ENCODE data around the gene STOM. TPM values are rescaled to one million over a fixed set of nuclear protein-coding genes. Genes with fewer than 3 reads are reported as not detected.

STOM gene
- total and polyA plus RNA-seq, 7 experiments from 2014 or later: 8.8 to 59.8 (median 13.3) TPM

GRCh38 chr9:121388140-121388905 is 18.3 kb upstream of the STOM start:
- no peak for DNase-seq
- POLR2A ChIA-PET: no interaction called here
- ATAC-seq: no peak
- Mint-ChIP-seq H3K9me3 (no peaks in the 10 kb centered on the region), H3K27ac (no peak overlapping the region), H3K4me3 (no peak overlapping the region), H3K27me3 (peaks cover 0 to 17% (median 0%) of the 10 kb centered on the region in 5 donors), H3K36me3 (no peaks in the 10 kb centered on the region), H3K4me1 (peaks cover 4 to 15% (median 5%) of the 10 kb centered on the region in 7 donors)
- H3K4me1 ChIP-seq (ENCODE audit: control insufficient read depth in 2 of 2, insufficient read depth in 2 of 2, low read length in 2 of 2): no peaks in the 10 kb centered on the region
- CTCF ChIA-PET: no interaction called here
- H3K4me3 ChIP-seq (ENCODE audit: low read length): no peak overlapping the region
- no peaks in the 10 kb centered on the region for H3K27me3 ChIP-seq (ENCODE audit: control insufficient read depth in 2 of 2, insufficient read depth in 2 of 2, low read length in 2 of 2)
- no peaks in the 10 kb centered on the region for H3K9me3 ChIP-seq (ENCODE audit: control insufficient read depth in 2 of 3, low read length in 3 of 3)
- H3K36me3 ChIP-seq (ENCODE audit: control insufficient read depth in 2 of 3, insufficient read depth in 3 of 3, low read length in 3 of 3): no peaks in the 10 kb centered on the region
- intact Hi-C loops (cut with micrococcal nuclease): no loop called here
- H3K27ac ChIP-seq (ENCODE audit: low read depth, low read length): no peak overlapping the region

- Histone ChIP-seq H3K4me3 (ENCODE audit: low read length) (no peak overlapping the region), H3K27ac (ENCODE audit: low read depth, low read length) (no peak overlapping the region), H3K36me3 (ENCODE audit: control insufficient read depth in 2 of 3, insufficient read depth in 3 of 3, low read length in 3 of 3) (no peaks in the 10 kb centered on the region), H3K4me1 (ENCODE audit: control insufficient read depth in 2 of 2, insufficient read depth in 2 of 2, low read length in 2 of 2) (no peaks in the 10 kb centered on the region), H3K27me3 (ENCODE audit: control insufficient read depth in 2 of 2, insufficient read depth in 2 of 2, low read length in 2 of 2) (no peaks in the 10 kb centered on the region), H3K9me3 (ENCODE audit: control insufficient read depth in 2 of 3, low read length in 3 of 3) (no peaks in the 10 kb centered on the region)
- H3K4me1 Mint-ChIP-seq: no peaks in the 10 kb centered on the region
- no peaks in the 10 kb centered on the region for H3K9me3 Mint-ChIP-seq
- DNase-seq (no peak), ATAC-seq (no peak)
- H3K27ac Mint-ChIP-seq: no peak overlapping the region
- ChIA-PET CTCF (interaction anchor here (1.0 to 1.1 kb wide), 2 partner anchors 9 to 67 kb away, joined by 3 to 4 read pairs; no protein-coding TSS in a partner anchor), POLR2A (no interaction called here)
- H3K4me3 Mint-ChIP-seq: no peak overlapping the region
- no peaks in the 10 kb centered on the region for H3K36me3 Mint-ChIP-seq
- intact Hi-C loops (cut with micrococcal nuclease): no loop called here
- peaks cover 0 to 19% (median 0%) of the 10 kb centered on the region in 5 donors for H3K27me3 Mint-ChIP-seq
Observed at GRCh38 chr9:121386442-121387175, 16.6 kb upstream of the STOM start.

- H3K36me3 ChIP-seq (ENCODE audit: control insufficient read depth in 2 of 3, insufficient read depth in 3 of 3, low read length in 3 of 3): no peaks in the 10 kb centered on the region
- Mint-ChIP-seq H3K27ac (no peak overlapping the region), H3K9me3 (no peaks in the 10 kb centered on the region), H3K4me3 (no peak overlapping the region), H3K4me1 (no peaks in the 10 kb centered on the region), H3K27me3 (peaks cover 0 to 25% (median 0%) of the 10 kb centered on the region in 5 donors), H3K36me3 (peaks cover 0 to 1% (median 0%) of the 10 kb centered on the region in 5 donors)
- H3K27ac ChIP-seq (ENCODE audit: low read depth, low read length): no peak overlapping the region
- CTCF ChIA-PET: no interaction called here
- no peaks in the 10 kb centered on the region for H3K9me3 ChIP-seq (ENCODE audit: control insufficient read depth in 2 of 3, low read length in 3 of 3)
- DNase-seq: no peak
- ATAC-seq: no peak
- H3K27me3 ChIP-seq (ENCODE audit: control insufficient read depth in 2 of 2, insufficient read depth in 2 of 2, low read length in 2 of 2): no peaks in the 10 kb centered on the region
- H3K4me1 ChIP-seq (ENCODE audit: control insufficient read depth in 2 of 2, insufficient read depth in 2 of 2, low read length in 2 of 2): no peaks in the 10 kb centered on the region
- intact Hi-C loops (cut with micrococcal nuclease): no loop called here
- no peak overlapping the region for H3K4me3 ChIP-seq (ENCODE audit: low read length)
- POLR2A ChIA-PET: no interaction called here
Observed at GRCh38 chr9:121383715-121384114, 13.7 kb upstream of the STOM start.

GRCh38 chr9:121380846-121381245 is 10.8 kb upstream of the STOM start:
- Mint-ChIP-seq H3K36me3 (peaks cover 7 to 10% (median 9%) of the 10 kb centered on the region in 5 donors), H3K4me3 (no peak overlapping the region), H3K27me3 (peaks cover 0 to 21% (median 0%) of the 10 kb centered on the region in 5 donors), H3K9me3 (peaks cover 0 to 5% (median 0%) of the 10 kb centered on the region in 11 donors), H3K4me1 (no peaks in the 10 kb centered on the region), H3K27ac (no peak overlapping the region)
- DNase-seq: no peak
- no peak for ATAC-seq
- Histone ChIP-seq H3K4me1 (ENCODE audit: control insufficient read depth in 2 of 2, insufficient read depth in 2 of 2, low read length in 2 of 2) (no peaks in the 10 kb centered on the region), H3K27me3 (ENCODE audit: control insufficient read depth in 2 of 2, insufficient read depth in 2 of 2, low read length in 2 of 2) (no peaks in the 10 kb centered on the region), H3K27ac (ENCODE audit: low read depth, low read length) (no peak overlapping the region), H3K36me3 (ENCODE audit: control insufficient read depth in 2 of 3, insufficient read depth in 3 of 3, low read length in 3 of 3) (no peaks in the 10 kb centered on the region), H3K9me3 (ENCODE audit: control insufficient read depth in 2 of 3, low read length in 3 of 3) (no peaks in the 10 kb centered on the region), H3K4me3 (ENCODE audit: low read length) (no peak overlapping the region)
- intact Hi-C loops (cut with micrococcal nuclease): no loop called here
- POLR2A ChIA-PET: interaction anchor here (0.8 kb wide), 1 partner anchor 877 kb away, joined by 3 read pairs; no protein-coding TSS in a partner anchor
- CTCF ChIA-PET: no interaction called here

- ATAC-seq: no peak
- H3K4me3 Mint-ChIP-seq: no peak overlapping the region
- CTCF ChIA-PET: interaction anchor here (1.3 kb wide), 1 partner anchor 56 kb away, joined by 6 read pairs; no protein-coding TSS in a partner anchor
Observed at GRCh38 chr9:121376214-121376830, 6.3 kb upstream of the STOM start.

GRCh38 chr9:121373011-121373729 is 3.1 kb upstream of the STOM start:
- Mint-ChIP-seq H3K4me3 (no peak overlapping the region), H3K9me3 (peaks cover 0 to 8% (median 0%) of the 10 kb centered on the region in 11 donors), H3K27me3 (peaks cover 0 to 4% (median 0%) of the 10 kb centered on the region in 5 donors), H3K27ac (peak overlapping the region in 5 of 9 donors; percentile 33 to 98 (median 39)), H3K4me1 (peaks cover 15 to 37% (median 28%) of the 10 kb centered on the region in 7 donors), H3K36me3 (peaks cover 4 to 17% (median 6%) of the 10 kb centered on the region in 5 donors)
- Histone ChIP-seq H3K9me3 (ENCODE audit: control insufficient read depth in 2 of 3, low read length in 3 of 3) (no peaks in the 10 kb centered on the region), H3K27ac (ENCODE audit: low read depth, low read length) (no peak overlapping the region), H3K27me3 (ENCODE audit: control insufficient read depth in 2 of 2, insufficient read depth in 2 of 2, low read length in 2 of 2) (no peaks in the 10 kb centered on the region), H3K4me3 (ENCODE audit: low read length) (no peak overlapping the region), H3K36me3 (ENCODE audit: control insufficient read depth in 2 of 3, insufficient read depth in 3 of 3, low read length in 3 of 3) (peaks cover 0 to 5% (median 0%) of the 10 kb centered on the region in 3 experiments), H3K4me1 (ENCODE audit: control insufficient read depth in 2 of 2, insufficient read depth in 2 of 2, low read length in 2 of 2) (peaks cover 0 to 14% of the 10 kb centered on the region in 2 donors)
- intact Hi-C loops (cut with micrococcal nuclease): loop anchor here in 1 of 2 donors (5.0 kb wide), 3 partner anchors 171 to 894 kb away; partner anchors contain the start of genes FBXW2 and RAB14
- CTCF ChIA-PET: interaction anchor here (3.0 kb wide), 1 partner anchor 53 kb away, joined by 15 read pairs; no protein-coding TSS in a partner anchor
- POLR2A ChIA-PET: no interaction called here
- DNase-seq: no peak
- ATAC-seq: no peak

More at GRCh38 chr9:121376214-121376830, 6.3 kb upstream of the STOM start:
- peaks cover 0 to 9% (median 0%) of the 10 kb centered on the region in 5 donors for H3K27me3 Mint-ChIP-seq
- no peaks in the 10 kb centered on the region for H3K4me1 ChIP-seq (ENCODE audit: control insufficient read depth in 2 of 2, insufficient read depth in 2 of 2, low read length in 2 of 2)
- POLR2A ChIA-PET: interaction anchor here (0.7 kb wide), 1 partner anchor 104 kb away, joined by 3 read pairs; no protein-coding TSS in a partner anchor
- intact Hi-C loops (cut with micrococcal nuclease): loop anchor here (1.0 to 2.0 kb wide), 2 partner anchors 24 to 56 kb away; no protein-coding TSS in a partner anchor
- peaks cover 0 to 17% (median 9%) of the 10 kb centered on the region in 7 donors for H3K4me1 Mint-ChIP-seq
- no peaks in the 10 kb centered on the region for H3K9me3 ChIP-seq (ENCODE audit: control insufficient read depth in 2 of 3, low read length in 3 of 3)
- peaks cover 7 to 10% (median 9%) of the 10 kb centered on the region in 5 donors for H3K36me3 Mint-ChIP-seq
- no peak overlapping the region for H3K4me3 ChIP-seq (ENCODE audit: low read length)
- H3K36me3 ChIP-seq (ENCODE audit: control insufficient read depth in 2 of 3, insufficient read depth in 3 of 3, low read length in 3 of 3): no peaks in the 10 kb centered on the region
- H3K27ac Mint-ChIP-seq: no peak overlapping the region
- peaks cover 0 to 5% (median 0%) of the 10 kb centered on the region in 11 donors for H3K9me3 Mint-ChIP-seq
- H3K27ac ChIP-seq (ENCODE audit: low read depth, low read length): no peak overlapping the region
- no peak for DNase-seq
- H3K27me3 ChIP-seq (ENCODE audit: control insufficient read depth in 2 of 2, insufficient read depth in 2 of 2, low read length in 2 of 2): no peaks in the 10 kb centered on the region
